Measurements from ENCODE around the gene RTL1. TPM values are rescaled to one million over a fixed set of nuclear protein-coding genes. Genes with fewer than 3 reads are reported as not detected.

Gene RTL1
- total RNA-seq, 4 donors from 2014 or later: 0.31 TPM; not detected in 3

GRCh38 chr14:100854435-100854834 is 49.1 kb downstream of the RTL1 start:
- H3K27me3 ChIP-seq: peaks cover 16% of the 10 kb centered on the region
- no peak overlapping the region for H3K4me3 ChIP-seq
- H3K9me3 ChIP-seq: no peaks in the 10 kb centered on the region
- no peak overlapping the region for H3K27ac ChIP-seq
- no peak for ATAC-seq
- no peaks in the 10 kb centered on the region for H3K4me1 ChIP-seq
- WGBS, 2 donors (ENCODE audit: low coverage in 1 of 2): 80% methylated on average over 3 of the region's 5 CpGs; no CpG with 5 or more reads in 1 of the 2 donors
- H3K36me3 ChIP-seq: no peaks in the 10 kb centered on the region
- no peak for TF ChIP-seq POLR2A (IDR thresholded peaks at IDR 0.05)
- TF ChIP-seq POLR2AphosphoS5 (IDR thresholded peaks at IDR 0.05): no peak
- no peak for TF ChIP-seq EP300 (IDR thresholded peaks at IDR 0.05)
- TF ChIP-seq CTCF (IDR thresholded peaks at IDR 0.05): no peak

GRCh38 chr14:100851946-100852620 is 51.4 kb downstream of the RTL1 start:
- TF ChIP-seq CTCF (IDR thresholded peaks at IDR 0.05): no peak
- no peak for TF ChIP-seq POLR2A (IDR thresholded peaks at IDR 0.05)
- no peak for TF ChIP-seq EP300 (IDR thresholded peaks at IDR 0.05)
- TF ChIP-seq POLR2AphosphoS5 (IDR thresholded peaks at IDR 0.05): no peak
- Histone ChIP-seq H3K4me1 (no peaks in the 10 kb centered on the region), H3K9me3 (no peaks in the 10 kb centered on the region), H3K27ac (no peak overlapping the region), H3K4me3 (no peak overlapping the region), H3K27me3 (no peaks in the 10 kb centered on the region), H3K36me3 (no peaks in the 10 kb centered on the region)
- no peak for ATAC-seq
- WGBS, 2 donors (ENCODE audit: low coverage in 1 of 2): 81% methylated on average over 3 of the region's 14 CpGs; no CpG with 5 or more reads in 1 of the 2 donors

- 81 to 94% methylated on average over 9 to 11 of the region's 13 CpGs for WGBS, 2 donors (ENCODE audit: low coverage in 1 of 2)
- Histone ChIP-seq H3K4me1 (no peaks in the 10 kb centered on the region), H3K36me3 (no peaks in the 10 kb centered on the region), H3K27me3 (no peaks in the 10 kb centered on the region), H3K27ac (no peak overlapping the region), H3K9me3 (no peaks in the 10 kb centered on the region), H3K4me3 (no peak overlapping the region)
- TF ChIP-seq CTCF (IDR thresholded peaks at IDR 0.05): no peak
- no peak for TF ChIP-seq POLR2AphosphoS5 (IDR thresholded peaks at IDR 0.05)
- TF ChIP-seq EP300 (IDR thresholded peaks at IDR 0.05): no peak
- TF ChIP-seq POLR2A (IDR thresholded peaks at IDR 0.05): no peak
- ATAC-seq: no peak
These were observed 52.0 kb downstream of the RTL1 start for GRCh38 chr14:100851586-100851916.

- 100% methylated on average over 2 of the region's 8 CpGs; no CpG with 5 or more reads in 1 of the 2 donors for WGBS, 2 donors (ENCODE audit: low coverage in 1 of 2)
These were observed 52.5 kb downstream of the RTL1 start for GRCh38 chr14:100850841-100851585.

More at GRCh38 chr14:100850841-100851585, 52.5 kb downstream of the RTL1 start:
- Histone ChIP-seq H3K27me3 (no peaks in the 10 kb centered on the region), H3K27ac (no peak overlapping the region), H3K9me3 (no peaks in the 10 kb centered on the region), H3K36me3 (no peaks in the 10 kb centered on the region), H3K4me3 (no peak overlapping the region), H3K4me1 (no peaks in the 10 kb centered on the region)
- no peak for TF ChIP-seq EP300 (IDR thresholded peaks at IDR 0.05)
- peak in 3 of 4 experiments; percentile 48 to 69 (median 67) for TF ChIP-seq CTCF (IDR thresholded peaks at IDR 0.05)
- no peak for TF ChIP-seq POLR2A (IDR thresholded peaks at IDR 0.05)
- no peak for TF ChIP-seq POLR2AphosphoS5 (IDR thresholded peaks at IDR 0.05)
- peak; percentile 19 for ATAC-seq

Data from gastroesophageal sphincter (tissue), 4 donors.